A204.1 (cell line): ENCODE results near the gene PDZD2.
"Not testable (repeated sequence)": the region's sequence is repeated elsewhere in the genome, so short reads cannot be mapped to it uniquely, and the experiment has no call there.

Experiments
- FAIRE-seq: peaks from 2 replicates; lab custom pipeline; 2012; peaks lifted over from hg19 to GRCh38; lab: Jason Lieb, UNC

PDZD2 gene

DNA sequence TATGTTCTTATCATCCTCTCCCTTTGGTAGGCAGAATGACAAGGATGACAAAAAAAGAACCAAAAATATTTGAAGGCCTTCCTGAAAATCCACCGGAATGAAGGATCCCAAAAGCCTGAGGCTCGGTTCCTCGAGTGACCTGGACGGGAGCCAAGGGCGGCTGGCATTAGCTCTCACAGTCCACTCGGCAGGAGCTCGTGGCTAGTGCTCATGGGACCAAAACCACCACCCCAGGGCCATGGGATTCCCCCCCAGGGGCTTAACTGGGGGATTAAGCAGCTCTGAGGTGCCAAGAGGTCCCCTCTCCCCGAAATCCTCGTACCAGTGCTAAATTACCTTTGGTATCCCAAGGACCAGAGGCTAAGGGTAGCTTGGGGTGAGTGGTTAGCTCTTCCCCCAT, 586 bp upstream of the PDZD2 start:
- no peak for FAIRE-seq

DNA sequence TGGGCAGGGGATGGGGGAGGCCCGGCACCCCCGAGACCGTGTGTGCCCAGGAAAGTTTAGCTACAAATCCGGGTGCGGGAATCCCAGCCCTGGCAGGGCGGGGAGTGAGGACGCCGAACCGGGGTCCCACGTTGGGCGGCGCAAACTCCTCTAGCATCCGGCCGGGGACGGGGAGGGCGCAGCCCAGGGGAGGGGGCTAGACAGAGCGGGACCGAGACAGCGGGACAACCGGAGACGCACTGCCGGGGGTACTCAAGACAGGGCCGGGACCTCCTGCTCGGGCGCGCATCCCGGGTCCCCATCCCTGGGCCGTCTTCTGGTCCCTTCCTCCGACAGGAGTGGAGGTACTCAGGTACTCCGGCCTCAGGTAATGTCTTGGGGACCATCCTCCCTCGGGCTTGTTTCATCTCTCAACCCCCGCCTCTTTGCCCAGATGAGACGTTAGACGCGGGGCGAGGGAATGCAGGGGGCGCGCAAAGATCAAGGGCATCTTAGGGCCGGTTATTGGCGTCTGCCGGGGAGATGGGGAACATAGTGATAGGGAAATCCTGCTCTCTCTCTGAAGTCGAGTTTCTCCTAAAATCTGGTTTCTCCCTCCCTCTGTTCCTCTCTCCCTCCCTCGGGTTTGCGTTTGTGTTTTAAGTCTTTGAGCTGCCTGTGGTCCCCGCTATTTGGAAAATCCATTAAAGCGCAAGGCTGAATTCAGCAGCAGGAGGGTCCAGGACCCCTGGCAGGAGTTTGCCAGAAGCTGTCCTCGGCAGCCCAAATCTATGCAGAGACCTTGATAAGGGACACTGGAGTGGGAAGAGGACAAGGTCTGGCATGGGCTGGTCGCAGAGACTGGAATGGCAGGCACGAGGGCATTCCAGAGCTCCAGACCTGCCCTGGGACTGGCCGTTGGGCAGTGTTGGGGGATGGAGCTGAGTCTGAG, 815 bp downstream of the PDZD2 start:
- no peak for FAIRE-seq

DNA sequence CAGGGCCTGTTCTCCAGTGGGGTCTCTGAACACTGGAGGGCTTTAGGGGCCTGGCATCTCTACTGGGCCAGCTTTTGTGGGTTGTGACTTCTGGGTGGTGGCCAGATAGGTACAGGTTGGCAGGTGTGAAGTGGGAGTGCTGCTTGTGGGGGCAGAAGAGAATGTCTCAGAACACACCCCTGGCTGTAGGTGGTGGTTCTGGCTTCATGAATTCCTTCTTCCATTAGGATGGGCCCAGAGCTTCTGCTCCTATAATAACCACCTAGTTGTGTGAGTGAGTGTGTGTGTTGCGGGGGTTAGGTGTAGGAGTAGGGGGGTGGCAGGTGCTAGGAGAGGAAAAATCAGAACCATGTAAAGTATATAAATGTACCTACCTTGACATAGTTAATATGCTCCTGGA, 1.6 kb downstream of the PDZD2 start:
- no peak for FAIRE-seq

DNA sequence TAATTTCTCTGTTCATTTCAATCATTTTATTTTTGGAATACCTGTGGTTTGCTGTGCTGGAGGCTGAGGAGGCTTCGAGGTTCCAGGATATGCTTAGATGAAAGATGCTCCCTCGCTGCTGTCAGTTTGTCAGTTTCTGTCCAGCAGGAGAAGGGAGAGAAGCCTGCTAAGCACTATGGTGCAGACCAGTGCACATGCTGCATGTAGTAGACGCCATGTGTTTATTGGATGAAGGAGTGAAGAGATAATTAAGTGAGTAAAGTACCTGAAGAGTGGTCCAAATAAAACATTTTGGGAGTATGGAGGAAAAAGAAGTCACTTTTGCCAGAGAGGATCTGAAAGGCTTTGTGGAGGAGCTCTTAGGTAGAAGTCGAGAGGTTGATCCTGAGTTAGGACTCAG, 2.1 kb downstream of the PDZD2 start:
- FAIRE-seq: no peak

DNA sequence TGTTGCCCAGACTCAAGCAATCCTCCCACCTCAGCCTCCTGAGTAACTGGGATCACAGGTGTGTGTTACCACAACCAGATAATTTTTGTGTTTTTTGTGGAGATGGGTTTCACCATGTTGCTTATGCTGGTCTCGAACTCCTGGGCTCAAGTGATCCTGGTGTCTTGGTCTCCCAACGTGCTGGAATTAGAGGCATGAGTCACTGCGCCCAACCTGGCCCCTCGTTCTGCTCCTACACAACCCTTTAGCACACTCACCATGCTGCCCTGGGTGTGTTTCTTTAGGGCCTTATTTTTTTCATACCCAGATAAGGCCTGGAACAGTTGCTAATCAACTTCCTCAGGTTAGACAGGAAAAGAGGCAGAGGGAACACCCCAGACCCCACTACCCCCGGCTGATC, 2.6 kb downstream of the PDZD2 start:
- FAIRE-seq: no peak

DNA sequence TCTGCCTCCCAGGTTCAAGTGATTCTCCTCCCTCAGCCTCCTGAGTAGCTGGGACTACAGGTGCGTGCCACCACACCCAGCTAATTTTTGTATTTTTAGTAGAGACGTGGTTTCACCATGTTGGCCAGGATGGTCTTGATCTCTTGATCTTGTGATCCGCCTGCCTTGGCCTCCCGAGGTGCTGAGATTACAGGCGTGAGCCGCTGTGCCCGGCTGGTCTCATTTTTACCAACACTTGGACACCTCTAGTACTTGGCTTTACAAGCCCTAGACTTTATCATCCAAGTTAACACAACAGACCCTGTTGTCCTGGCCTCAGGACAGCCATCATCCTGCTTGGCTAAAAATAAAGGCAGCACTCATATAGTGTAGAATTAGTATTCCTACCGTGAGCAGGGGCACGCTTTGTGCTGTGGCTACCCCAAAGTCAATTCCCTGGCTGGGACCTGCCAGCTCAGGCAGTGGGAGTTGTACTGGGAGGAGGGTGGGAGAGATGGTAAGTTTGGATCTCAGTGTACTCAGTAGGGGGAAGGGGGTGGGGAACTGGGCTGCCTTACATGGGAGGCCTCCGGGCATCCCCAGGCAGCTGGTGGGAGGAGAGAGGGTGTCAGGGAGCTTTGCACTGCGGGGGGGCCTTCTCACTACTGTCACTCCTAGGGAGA, 6.6 kb downstream of the PDZD2 start:
- FAIRE-seq: no peak

DNA sequence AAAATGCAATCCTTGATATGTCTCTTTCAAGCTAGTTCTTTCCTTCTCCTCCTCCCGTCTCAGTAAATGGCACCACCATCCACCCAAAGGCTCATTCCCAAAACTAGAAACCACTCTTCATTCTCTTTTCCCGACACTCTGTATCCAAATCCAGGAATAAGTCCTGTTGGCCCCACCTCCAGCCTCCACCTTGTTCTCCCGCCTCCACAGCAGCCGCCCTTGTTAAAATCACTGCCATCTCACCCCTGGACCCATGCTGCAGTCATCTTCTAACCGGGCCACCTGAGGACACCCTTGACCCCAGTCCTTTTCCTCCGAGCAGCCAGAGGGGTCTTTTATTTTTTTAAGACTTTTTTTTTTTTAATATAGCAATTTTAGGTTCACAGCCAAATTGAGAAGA, 9.4 kb downstream of the PDZD2 start:
- no peak for FAIRE-seq

DNA sequence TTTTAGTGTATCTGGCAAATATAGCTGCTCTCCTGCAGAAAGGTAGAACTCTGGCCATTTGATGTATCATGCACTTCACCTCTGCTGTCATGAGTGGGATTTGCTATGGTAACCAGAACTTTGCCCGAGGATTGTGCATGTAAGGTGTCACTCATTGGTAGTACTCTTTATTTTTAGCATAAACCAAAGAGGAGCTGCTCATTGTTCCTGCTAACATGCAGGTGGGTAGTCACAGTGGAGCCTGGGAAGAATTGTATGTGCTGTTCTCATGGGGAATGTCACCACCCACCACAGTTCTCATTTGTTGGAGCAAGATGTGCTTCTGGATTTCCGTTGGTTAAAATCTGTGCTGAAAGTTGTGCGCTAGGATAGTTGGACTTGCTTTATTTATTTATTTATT, 12.3 kb downstream of the PDZD2 start:
- no peak for FAIRE-seq

DNA sequence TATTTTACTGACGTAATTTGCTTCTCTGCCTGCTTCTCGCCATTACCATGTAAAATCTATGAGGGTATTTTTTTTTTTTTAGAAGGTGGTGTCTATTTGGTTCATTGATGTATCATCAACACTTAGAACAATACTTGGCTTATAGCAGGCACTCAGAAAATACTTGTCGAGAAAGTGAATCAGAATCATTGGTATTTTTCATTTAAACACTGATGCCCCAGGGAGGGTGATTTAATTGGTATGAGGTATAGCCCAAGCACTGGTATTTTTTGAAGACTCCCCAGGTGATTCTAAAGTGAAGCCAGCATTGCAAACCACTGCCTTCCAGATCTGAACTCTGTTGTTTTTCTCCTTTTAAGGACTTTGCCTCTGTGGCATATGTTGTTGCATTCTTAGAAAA, 16.6 kb downstream of the PDZD2 start:
- no peak for FAIRE-seq

DNA sequence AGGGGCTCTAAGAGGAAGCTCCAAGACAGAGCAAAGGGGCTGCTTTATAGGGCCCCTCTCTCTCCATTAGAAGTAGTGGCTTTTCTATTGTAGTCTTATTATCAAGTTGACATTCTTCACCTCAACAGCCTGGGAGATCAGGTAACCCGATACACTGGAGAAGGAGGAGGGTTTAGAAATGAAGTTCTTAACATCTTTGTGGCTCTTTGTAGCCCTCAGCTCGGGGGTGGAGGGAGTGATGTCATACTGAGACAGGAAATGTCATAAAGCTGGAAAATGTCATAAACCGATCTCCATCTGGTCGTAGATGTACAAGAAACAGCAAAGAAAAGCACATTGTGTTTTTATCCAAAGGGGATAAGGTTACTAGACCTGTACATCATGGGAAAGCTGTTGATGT, 17.9 kb downstream of the PDZD2 start:
- no peak for FAIRE-seq

DNA sequence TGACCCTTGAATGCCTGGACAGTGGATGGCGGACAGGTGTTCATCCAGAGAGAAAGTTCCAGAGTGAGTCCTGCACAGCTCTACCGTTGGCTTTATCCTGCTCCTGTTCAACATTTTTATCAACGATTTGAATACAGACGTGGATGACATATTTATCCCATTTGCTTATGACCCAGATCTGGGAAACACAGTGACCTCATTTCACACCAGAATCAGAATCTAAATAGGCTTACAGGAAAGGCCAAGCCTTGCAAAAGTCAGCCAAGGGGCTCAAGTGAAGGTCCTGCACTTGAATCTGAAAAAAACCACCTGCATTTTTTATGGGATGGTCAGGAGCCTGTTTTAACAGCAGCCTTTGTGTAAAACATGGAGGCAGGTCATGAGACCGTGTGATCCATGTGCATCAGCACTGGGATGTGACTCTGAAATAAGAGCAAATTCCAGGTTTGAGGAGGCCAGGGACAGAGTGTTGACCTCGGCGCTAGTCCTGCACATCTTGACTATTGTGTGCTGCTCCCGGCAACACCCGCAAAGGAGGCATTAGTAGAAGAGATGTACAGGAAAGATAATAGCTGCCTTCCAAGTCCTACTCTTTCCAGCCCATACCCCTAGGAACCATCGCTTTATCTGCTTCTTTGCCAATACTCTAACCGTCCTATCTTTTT, 18.5 kb downstream of the PDZD2 start:
- no peak for FAIRE-seq

DNA sequence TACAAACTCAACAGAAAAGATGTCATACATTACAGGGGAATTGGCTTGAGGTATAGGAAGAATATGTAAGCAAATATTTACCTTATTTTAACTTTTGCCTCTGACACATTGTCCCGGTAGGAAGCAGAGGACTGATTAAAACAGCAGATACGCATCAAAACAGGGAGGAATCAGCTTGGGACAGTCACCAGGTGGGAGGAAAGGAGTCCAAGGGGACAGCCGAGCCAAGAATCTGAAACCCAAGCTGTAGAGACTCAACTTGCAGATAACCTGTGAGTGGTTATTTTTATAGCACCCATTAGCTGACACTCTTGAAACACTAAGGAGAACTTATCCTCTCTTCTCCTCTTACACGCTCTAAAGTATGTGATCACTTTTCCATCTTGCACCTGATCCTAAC, 22.3 kb downstream of the PDZD2 start:
- FAIRE-seq: no peak

DNA sequence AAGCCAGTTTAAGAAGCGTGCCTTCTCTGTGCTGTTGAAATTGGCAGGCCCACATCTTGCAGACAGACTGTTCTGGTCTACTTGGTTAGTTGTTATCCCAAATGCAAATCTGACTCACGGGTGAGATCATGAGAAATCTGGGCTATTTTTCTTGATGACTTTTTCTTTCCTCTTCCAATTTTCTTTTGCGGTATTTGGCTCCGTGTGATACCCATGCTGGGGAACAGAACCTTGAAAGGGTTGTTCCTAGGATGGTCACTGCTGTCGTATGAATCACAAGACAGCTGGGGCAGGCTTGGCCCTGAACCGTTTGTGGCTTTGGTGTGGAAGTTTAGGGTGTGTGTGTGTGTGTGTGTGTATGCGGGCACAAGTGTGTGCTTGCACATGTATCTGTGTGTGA, 24.6 kb downstream of the PDZD2 start:
- no peak for FAIRE-seq

DNA sequence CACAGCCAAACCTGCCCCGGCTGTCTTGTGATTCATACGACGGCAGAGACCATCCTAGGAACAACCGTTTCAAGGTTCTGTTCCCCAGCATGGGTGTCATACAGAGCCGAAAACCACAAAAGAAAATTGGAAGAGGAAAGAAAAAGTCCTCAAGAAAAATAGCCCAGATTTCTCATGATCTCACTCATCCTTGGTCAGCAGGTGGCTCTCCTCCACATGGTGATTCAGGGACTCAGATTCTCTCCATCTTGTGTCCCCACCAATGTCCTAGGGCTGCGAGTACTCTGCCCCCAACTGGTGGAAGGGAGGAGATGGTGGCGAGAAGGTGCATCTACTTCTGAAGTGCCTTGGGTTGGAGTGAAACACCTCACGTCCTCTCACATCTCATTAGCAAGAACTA, 25.6 kb downstream of the PDZD2 start:
- FAIRE-seq: no peak

DNA sequence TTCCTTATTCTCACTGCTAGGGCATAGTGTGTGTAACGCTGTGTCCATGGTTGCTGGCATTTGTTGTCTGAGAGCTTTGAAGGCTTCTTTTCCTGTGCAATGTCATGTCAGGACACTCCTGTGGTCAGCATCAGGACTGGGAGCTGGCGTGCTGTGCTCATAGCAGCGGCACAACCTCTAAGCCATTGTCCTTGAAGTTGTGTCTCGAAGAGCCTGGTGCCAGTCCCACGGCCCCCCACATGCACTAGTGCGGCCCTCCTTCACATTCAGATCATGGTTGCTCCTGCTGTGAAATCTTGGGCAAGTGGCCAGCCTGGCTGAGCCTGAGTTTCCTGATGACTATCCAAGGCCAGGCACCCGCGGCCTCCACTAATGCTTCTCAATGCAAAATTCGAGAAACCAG, 32.4 kb downstream of the PDZD2 start:
- FAIRE-seq: no peak

DNA sequence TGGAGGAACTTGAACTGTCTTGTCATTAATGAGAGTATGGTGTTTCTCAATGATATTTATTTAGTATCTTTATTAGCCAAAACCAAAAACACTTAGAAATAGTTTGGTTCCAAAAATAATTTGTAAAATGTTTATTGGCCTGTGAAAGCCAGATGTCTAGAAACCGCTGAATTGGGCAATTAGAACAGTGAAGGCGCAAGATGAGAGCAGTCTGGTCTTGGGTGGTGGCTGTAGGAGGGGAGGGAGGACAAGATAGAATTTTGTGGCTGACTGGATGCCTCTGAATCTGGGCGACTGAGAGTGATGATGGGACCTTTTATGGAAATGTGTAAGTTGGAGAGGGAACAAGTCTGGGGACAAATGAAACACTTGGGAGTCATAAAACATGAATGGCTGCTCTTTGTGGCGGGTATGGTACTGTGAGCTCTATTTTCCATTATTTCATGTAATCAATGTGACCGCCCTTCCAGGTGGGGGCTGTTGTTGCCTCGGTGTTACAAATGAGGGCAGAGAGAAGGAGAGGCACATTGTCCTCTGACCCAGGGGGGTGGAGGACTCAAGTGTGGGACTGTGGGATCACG, 35.5 kb downstream of the PDZD2 start:
- FAIRE-seq: no peak

DNA sequence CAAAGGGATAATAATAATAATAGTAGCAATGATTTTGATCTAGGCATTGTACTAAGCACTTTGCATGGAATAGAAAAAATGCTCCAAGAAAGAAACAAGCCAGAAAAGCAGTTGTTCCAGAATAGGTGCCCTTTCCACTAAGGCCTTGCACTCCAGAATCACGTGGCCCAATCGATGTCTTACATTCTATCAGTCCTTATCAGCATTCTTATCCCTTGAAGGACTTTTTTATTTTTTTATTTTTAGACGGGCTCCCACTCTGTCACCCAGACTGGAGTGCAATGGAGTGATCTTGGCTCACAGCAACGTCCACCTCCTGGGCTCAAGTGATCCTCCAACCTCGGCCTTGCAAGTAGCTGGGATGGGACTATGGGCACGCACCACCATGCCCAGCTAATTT, 36.5 kb downstream of the PDZD2 start:
- no peak for FAIRE-seq

DNA sequence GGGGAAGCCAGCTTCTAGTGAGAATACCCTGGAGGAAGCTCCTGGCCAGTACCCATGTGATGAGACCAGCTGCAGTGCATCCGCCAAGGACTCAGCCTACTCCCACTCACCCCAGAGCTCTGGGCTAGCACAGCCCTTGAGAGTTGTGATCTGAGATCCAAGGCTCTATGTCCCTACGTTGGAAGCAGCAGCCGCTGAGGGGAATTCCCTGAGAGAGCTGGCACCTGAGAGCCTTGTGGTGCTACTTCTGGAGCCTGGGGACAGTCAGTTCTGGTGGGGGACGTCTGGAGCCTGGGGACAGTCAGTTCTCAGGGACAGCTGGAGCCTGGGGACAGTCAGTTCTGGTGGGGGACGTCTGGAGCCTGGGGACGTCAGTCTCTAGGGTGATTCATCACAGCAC, 39.2 kb downstream of the PDZD2 start:
- FAIRE-seq: no peak

DNA sequence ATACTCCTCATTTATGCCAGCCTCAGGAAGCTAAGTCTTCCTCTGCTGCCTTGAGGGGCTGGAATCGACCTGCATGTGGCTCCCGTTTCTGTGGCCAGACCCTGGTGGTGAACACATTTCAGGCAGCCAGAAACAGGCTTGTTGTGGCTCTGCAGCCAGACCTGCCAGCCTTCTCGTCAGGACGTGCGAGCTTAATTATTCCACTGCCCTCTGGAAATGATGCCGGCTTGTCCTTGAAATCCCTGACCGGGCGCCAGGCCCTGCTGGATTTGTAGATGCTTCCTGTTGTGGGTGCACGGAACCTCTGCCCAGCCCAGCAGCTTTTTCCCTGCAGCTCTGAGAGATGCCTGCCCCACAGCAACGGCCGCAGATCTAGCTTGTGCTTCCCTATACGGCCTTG, 41.6 kb downstream of the PDZD2 start:
- no peak for FAIRE-seq

DNA sequence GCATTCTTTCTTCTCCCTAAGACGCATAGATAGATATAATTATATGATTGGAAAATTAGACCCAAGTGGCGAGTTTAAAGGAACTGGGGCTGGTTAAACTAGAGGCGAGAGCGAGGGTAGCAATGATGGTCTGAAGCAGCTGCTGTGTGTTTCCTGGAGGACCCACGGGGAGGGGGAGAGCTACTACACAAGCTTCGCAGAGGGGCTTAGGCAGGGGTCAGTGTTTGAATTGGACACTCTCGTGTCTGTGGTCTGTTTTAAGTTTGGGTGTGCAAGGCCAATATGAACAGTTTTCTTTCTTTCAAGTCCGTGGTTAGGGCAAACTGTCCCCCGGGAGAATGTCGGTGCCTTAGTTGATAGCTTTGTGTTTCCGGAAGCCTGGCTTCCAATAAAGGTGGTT, 43.1 kb downstream of the PDZD2 start:
- no peak for FAIRE-seq

DNA sequence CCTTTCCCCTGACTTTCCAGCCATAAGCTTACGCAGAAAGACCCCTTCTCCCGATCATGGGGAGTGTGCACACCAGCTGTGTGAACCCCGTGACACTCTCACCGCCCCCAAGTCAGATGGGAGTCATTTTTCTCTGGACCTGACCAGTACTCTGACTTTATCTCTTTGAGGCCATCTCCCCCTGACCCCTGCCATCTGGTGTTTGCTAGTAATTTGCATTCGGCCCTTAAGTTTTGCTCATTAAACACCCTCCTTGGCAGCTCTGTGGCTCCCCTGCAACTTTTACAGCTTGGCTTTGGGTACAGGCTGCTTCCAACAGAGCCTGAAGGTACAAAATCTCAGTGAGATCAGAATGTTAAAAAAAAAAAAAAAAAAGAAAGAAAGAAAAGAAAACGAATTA, 43.9 kb downstream of the PDZD2 start:
- no peak for FAIRE-seq

DNA sequence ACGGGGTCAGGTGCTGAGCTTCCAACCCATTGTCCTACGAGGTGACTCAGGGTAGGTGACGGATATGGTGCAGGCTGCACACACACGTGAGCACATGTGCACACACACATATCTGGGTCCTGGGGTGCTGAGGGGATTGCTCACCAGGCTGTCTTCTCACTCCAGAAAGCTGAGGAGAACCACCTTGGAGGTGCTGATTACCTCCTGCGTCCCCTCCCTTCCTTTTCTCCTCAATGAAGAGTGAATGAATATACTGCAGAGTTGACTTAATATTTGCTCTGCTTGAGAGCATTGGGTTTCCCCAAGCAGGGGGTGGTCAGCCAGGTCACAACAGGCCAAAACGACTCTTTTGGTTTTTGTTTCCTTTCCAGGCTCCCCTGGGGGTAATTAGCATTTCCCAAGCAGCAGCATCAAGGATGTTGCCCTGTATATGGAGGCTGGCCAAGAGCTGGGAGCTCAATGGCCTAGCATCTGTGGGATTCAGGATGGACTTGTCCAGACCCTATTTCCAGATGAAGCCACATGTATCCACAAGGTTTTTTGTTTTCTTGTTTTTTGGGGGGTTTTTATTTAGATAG, 49.7 kb downstream of the PDZD2 start:
- FAIRE-seq: no peak

DNA sequence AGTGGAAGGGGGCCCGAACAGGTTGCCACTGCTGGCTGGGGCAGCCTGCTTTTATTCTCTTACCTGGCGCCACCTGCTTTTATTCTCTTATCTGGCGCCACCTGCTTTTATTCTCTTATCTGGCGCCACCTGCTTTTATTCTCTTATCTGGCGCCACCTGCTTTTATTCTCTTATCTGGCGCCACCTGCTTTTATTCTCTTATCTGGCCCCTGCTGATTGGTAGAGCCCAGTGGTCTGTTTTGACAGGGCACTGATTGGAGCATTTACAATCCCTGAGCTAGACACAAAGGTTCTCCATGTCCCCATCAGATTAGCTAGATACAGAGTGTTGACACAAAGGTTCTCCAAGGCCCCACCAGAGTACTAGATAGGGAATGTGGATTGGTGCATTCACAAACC, 52.5 kb downstream of the PDZD2 start:
- not testable (repeated sequence) for FAIRE-seq
